ENCODE measurements around the gene MAPKAPK5. TPM values are rescaled to one million over a fixed set of nuclear protein-coding genes. Genes with fewer than 3 reads are reported as not detected.

Gene MAPKAPK5
- polyA plus RNA-seq, 1 experiment: 32.5 TPM

GRCh38 chr12:111905502-111905901 is 63.5 kb downstream of the MAPKAPK5 start:
- H3K36me3 ChIP-seq (ENCODE audit: control insufficient read depth, insufficient read depth, low read length): no peaks in the 10 kb centered on the region
- H3K27me3 ChIP-seq (ENCODE audit: control insufficient read depth, insufficient read depth, low read length): no peaks in the 10 kb centered on the region
- H3K4me3 ChIP-seq (ENCODE audit: low read depth, low read length): no peak overlapping the region
- ChIA-PET CTCF (interaction anchor here (1.1 kb wide), 1 partner anchor 16 kb away, joined by 3 read pairs; no protein-coding TSS in a partner anchor), POLR2A (no interaction called here)
- no peak for TF ChIP-seq CTCF (IDR thresholded peaks at IDR 0.05; ENCODE audit: insufficient read depth, low read depth, low read length)
- DNase-seq (ENCODE audit: low read depth): no peak

- TF ChIP-seq CTCF (IDR thresholded peaks at IDR 0.05; ENCODE audit: insufficient read depth, low read depth, low read length): no peak
- DNase-seq (ENCODE audit: low read depth): no peak
- ChIA-PET CTCF (no interaction called here), POLR2A (no interaction called here)
- H3K4me3 ChIP-seq (ENCODE audit: low read depth, low read length): no peak overlapping the region
- no peaks in the 10 kb centered on the region for H3K36me3 ChIP-seq (ENCODE audit: control insufficient read depth, insufficient read depth, low read length)
- no peaks in the 10 kb centered on the region for H3K27me3 ChIP-seq (ENCODE audit: control insufficient read depth, insufficient read depth, low read length)
These were observed 65.7 kb downstream of the MAPKAPK5 start for GRCh38 chr12:111907740-111908139.

GRCh38 chr12:111925171-111925570 is 83.1 kb downstream of the MAPKAPK5 start:
- no peaks in the 10 kb centered on the region for H3K27me3 ChIP-seq (ENCODE audit: control insufficient read depth, insufficient read depth, low read length)
- TF ChIP-seq CTCF (IDR thresholded peaks at IDR 0.05; ENCODE audit: insufficient read depth, low read depth, low read length): no peak
- ChIA-PET CTCF (no interaction called here), POLR2A (no interaction called here)
- no peak overlapping the region for H3K4me3 ChIP-seq (ENCODE audit: low read depth, low read length)
- H3K36me3 ChIP-seq (ENCODE audit: control insufficient read depth, insufficient read depth, low read length): no peaks in the 10 kb centered on the region
- no peak for DNase-seq (ENCODE audit: low read depth)

- DNase-seq (ENCODE audit: low read depth): no peak
- TF ChIP-seq CTCF (IDR thresholded peaks at IDR 0.05; ENCODE audit: insufficient read depth, low read depth, low read length): no peak
- Histone ChIP-seq H3K4me3 (ENCODE audit: low read depth, low read length) (no peak overlapping the region), H3K36me3 (ENCODE audit: control insufficient read depth, insufficient read depth, low read length) (no peaks in the 10 kb centered on the region), H3K27me3 (ENCODE audit: control insufficient read depth, insufficient read depth, low read length) (no peaks in the 10 kb centered on the region)
- POLR2A ChIA-PET: no interaction called here
- CTCF ChIA-PET: interaction anchor here (0.7 kb wide), 1 partner anchor 17 kb away, joined by 3 read pairs; no protein-coding TSS in a partner anchor
These were observed 84.6 kb downstream of the MAPKAPK5 start for GRCh38 chr12:111926631-111927030.

GRCh38 chr12:111927346-111927745 is 85.3 kb downstream of the MAPKAPK5 start:
- Histone ChIP-seq H3K4me3 (ENCODE audit: low read depth, low read length) (no peak overlapping the region), H3K36me3 (ENCODE audit: control insufficient read depth, insufficient read depth, low read length) (no peaks in the 10 kb centered on the region), H3K27me3 (ENCODE audit: control insufficient read depth, insufficient read depth, low read length) (no peaks in the 10 kb centered on the region)
- ChIA-PET CTCF (no interaction called here), POLR2A (no interaction called here)
- DNase-seq (ENCODE audit: low read depth): no peak
- TF ChIP-seq CTCF (IDR thresholded peaks at IDR 0.05; ENCODE audit: insufficient read depth, low read depth, low read length): no peak

Measured in BJ (cell line).